Fibroblast of lung (primary cell): Measurements from ENCODE around the gene RRN3.
"Not testable (repeated sequence)": the region's sequence is repeated elsewhere in the genome, so short reads cannot be mapped to it uniquely, and the experiment has no call there.

Experiments
- CTCF ChIP-seq, 2 donors: IDR thresholded peaks in 1 of 2; conservative IDR thresholded peaks in 1 of 2; 1 replicate in 1 of 2; 2 replicates in 1 of 2; pipeline ENCODE4 v1.5.1; 2011 to 2012; ENCODE audit warnings: low read length in 2 of 2, control low read depth in 1 of 2, inconsistent platforms in 1 of 2, low read depth in 1 of 2, mild to moderate bottlenecking in 1 of 2
- EZH2 ChIP-seq: IDR thresholded peaks from 2 replicates; pipeline ENCODE4 v1.5.1; 2012; ENCODE audit warnings: low read length, control low read depth, mild to moderate bottlenecking; ENCODE audit errors: missing control alignments

DNA sequence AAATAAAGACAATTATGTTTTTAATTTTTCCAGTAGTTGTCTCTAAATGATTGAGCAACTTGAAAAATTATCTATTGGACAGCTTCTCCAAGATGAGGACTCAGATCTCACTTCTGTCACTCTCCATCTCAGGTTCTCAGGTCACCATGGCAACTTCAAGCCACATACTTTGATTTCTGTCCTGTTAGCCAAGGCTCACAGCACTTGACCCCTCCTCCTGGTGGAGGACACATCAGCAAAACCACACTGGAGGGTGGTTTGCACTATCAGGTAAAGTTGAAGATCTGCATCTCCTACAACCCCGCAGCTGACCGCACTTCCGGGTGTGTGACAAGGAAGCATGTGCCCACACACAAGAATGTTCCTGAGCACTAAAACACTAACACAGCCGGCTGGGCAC is 28.1 kb downstream of the RRN3 start:
- not testable (repeated sequence) for TF ChIP-seq CTCF (conservative IDR thresholded peaks at IDR 0.05 in 1 of 2, IDR thresholded peaks at IDR 0.05 in 1 of 2; ENCODE audit: low read depth in 1 of 2, low read length in 2 of 2); EZH2
